ENCODE data around the gene UCN2. TPM values are rescaled to one million over a fixed set of nuclear protein-coding genes. Genes with fewer than 3 reads are reported as not detected.

Gene UCN2
- total RNA-seq, 1 donor, result 0.54 TPM

DNA sequence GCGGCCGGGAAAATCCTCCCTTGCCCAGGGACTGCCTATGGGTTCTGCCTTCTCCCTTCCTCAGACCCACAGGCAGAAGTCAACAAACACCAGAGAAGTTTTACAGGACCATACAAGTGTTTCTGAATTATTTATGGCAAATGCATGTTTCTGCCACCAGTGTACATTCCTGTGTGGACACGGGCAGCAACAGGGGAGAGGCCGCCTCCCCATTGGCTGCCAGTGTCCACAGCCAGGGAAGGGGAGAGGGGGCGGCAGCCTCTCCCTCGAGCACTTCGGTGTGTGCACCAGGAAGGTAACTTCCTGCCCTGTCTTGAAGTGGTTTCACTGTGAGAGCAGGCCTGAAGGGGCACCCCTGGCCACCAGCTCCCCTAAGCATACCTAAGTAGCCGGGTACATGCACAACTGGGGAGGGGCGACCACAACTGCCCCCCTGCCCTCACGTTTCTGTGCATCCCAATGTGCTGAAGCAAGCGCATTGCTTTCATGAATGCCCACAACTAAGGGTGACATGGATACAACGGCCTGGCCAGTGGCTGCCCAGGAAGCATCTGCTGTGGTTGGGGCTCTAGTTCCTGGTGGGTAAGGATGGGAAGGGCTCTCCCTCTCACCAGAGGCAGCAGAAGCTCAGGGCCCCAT is 44.8 kb downstream of the UCN2 start:
- no peak overlapping the region for H3K4me3 ChIP-seq (ENCODE audit: low read depth, low read length)
- no peak for DNase-seq (ENCODE audit: low read depth)
- TF ChIP-seq, protein P1, sequence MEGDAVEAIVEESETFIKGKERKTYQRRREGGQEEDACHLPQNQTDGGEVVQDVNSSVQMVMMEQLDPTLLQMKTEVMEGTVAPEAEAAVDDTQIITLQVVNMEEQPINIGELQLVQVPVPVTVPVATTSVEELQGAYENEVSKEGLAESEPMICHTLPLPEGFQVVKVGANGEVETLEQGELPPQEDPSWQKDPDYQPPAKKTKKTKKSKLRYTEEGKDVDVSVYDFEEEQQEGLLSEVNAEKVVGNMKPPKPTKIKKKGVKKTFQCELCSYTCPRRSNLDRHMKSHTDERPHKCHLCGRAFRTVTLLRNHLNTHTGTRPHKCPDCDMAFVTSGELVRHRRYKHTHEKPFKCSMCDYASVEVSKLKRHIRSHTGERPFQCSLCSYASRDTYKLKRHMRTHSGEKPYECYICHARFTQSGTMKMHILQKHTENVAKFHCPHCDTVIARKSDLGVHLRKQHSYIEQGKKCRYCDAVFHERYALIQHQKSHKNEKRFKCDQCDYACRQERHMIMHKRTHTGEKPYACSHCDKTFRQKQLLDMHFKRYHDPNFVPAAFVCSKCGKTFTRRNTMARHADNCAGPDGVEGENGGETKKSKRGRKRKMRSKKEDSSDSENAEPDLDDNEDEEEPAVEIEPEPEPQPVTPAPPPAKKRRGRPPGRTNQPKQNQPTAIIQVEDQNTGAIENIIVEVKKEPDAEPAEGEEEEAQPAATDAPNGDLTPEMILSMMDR (IDR thresholded peaks at IDR 0.05; ENCODE audit: insufficient read depth, low read length), result no peak

- no peak overlapping the region for H3K4me3 ChIP-seq (ENCODE audit: low read depth, low read length)
- DNase-seq (ENCODE audit: low read depth), result no peak
- TF ChIP-seq, protein P1 (IDR thresholded peaks at IDR 0.05; ENCODE audit: insufficient read depth, low read length), result no peak
These were observed 45.5 kb downstream of the UCN2 start for GRCh38 chr3:48518069-48518468.

- DNase-seq (ENCODE audit: low read depth), result no peak
- TF ChIP-seq, protein P1 (IDR thresholded peaks at IDR 0.05; ENCODE audit: insufficient read depth, low read length), result no peak
These were observed 47.0 kb downstream of the UCN2 start for GRCh38 chr3:48516571-48516970.

GRCh38 chr3:48514431-48515227 is 49.0 kb downstream of the UCN2 start:
- TF ChIP-seq, protein P1 (IDR thresholded peaks at IDR 0.05; ENCODE audit: insufficient read depth, low read length), result no peak
- no peak overlapping the region for H3K4me3 ChIP-seq (ENCODE audit: low read depth, low read length)
- no peak for DNase-seq (ENCODE audit: low read depth)

More at GRCh38 chr3:48516571-48516970, 47.0 kb downstream of the UCN2 start:
- no peak overlapping the region for H3K4me3 ChIP-seq (ENCODE audit: low read depth, low read length)

Small RNAs within 50 kb of the gene (small RNA-seq; reads per million reads assigned to genes)
- not detected for gene MIR6823

Other genes with a start within 250 kb of the UCN2 start
- gene SPINK8, start 230.1 kb downstream of the UCN2 start, total RNA-seq (ENCODE audit: low replicate concordance), result not detected in 2 replicates
- 0.27 TPM in 1 of 2 replicates, not detected in the other for gene FBXW12, start 191.6 kb downstream of the UCN2 start, total RNA-seq (ENCODE audit: low replicate concordance)
- 30.0 and 59.5 TPM in 2 replicates for gene PLXNB1, start 133.7 kb downstream of the UCN2 start, total RNA-seq (ENCODE audit: low replicate concordance)
- gene CCDC51, start 123.7 kb downstream of the UCN2 start, total RNA-seq (ENCODE audit: low replicate concordance), result 19.3 and 38.0 TPM in 2 replicates
- gene TMA7, start 123.5 kb downstream of the UCN2 start, total RNA-seq (ENCODE audit: low replicate concordance), result 234 and 390 TPM in 2 replicates
- gene ATRIP, start 117.0 kb downstream of the UCN2 start, total RNA-seq (ENCODE audit: low replicate concordance), result 4.0 and 14.5 TPM in 2 replicates
- gene SHISA5, start 59.6 kb downstream of the UCN2 start, total RNA-seq (ENCODE audit: low replicate concordance), result 60.4 and 107 TPM in 2 replicates
- gene PFKFB4, start 7.0 kb downstream of the UCN2 start, total RNA-seq (ENCODE audit: low replicate concordance), result 4.7 and 6.1 TPM in 2 replicates
- gene COL7A1, start 31.5 kb upstream of the UCN2 start, total RNA-seq (ENCODE audit: low replicate concordance), result 8.6 and 10.2 TPM in 2 replicates
- gene UQCRC1, start 45.9 kb upstream of the UCN2 start, total RNA-seq (ENCODE audit: low replicate concordance), result 97.2 and 196 TPM in 2 replicates
- not detected in 2 replicates for gene TMEM89, start 58.0 kb upstream of the UCN2 start, total RNA-seq (ENCODE audit: low replicate concordance)
- gene SLC26A6, start 71.7 kb upstream of the UCN2 start, total RNA-seq (ENCODE audit: low replicate concordance), result 11.6 and 19.5 TPM in 2 replicates
- gene CELSR3, start 99.1 kb upstream of the UCN2 start, total RNA-seq (ENCODE audit: low replicate concordance), result 0.81 and 0.98 TPM in 2 replicates
- 8.1 and 20.0 TPM in 2 replicates for gene NCKIPSD, start 122.1 kb upstream of the UCN2 start, total RNA-seq (ENCODE audit: low replicate concordance)
- 35.7 and 44.3 TPM in 2 replicates for gene IP6K2, start 153.4 kb upstream of the UCN2 start, total RNA-seq (ENCODE audit: low replicate concordance)